Mononuclear cell (primary cell): ENCODE results near the gene MORF4L1. TPM values are rescaled to one million over a fixed set of nuclear protein-coding genes. Genes with fewer than 3 reads are reported as not detected.

ENCODE experiments used
- H3K27me3 ChIP-seq: 2 replicates; pipeline ENCODE4 v1.6.0; 2011; ENCODE audit warnings: low read length, control low read depth; ENCODE audit not compliant: insufficient read depth
- H3K4me1 ChIP-seq: 2 replicates; pipeline ENCODE4 v1.5.1; 2011; ENCODE audit warnings: mild to moderate bottlenecking, low read length, control low read depth; ENCODE audit not compliant: insufficient read depth
- H3K4me3 ChIP-seq: 2 replicates; pipeline ENCODE4 v1.5.1; 2011; ENCODE audit warnings: mild to moderate bottlenecking, low read length, moderate library complexity
- H3K9me3 ChIP-seq: 2 replicates; pipeline ENCODE4 v1.5.1; 2011; ENCODE audit warnings: low read depth, mild to moderate bottlenecking, control low read depth, low read length
- total RNA-seq: library from RNA; depleted of rRNA; stranded (reverse); fragments of >200 nt; gene quantifications from one replicate; pipeline ENCODE4 v1.2.3, GENCODE V29; 2012

Gene MORF4L1
- total RNA-seq, 1 donor: 484 TPM

- H3K4me3 ChIP-seq: no peak overlapping the region
Measured at GRCh38 chr15:78904599-78905358, 32.1 kb downstream of the MORF4L1 start.

GRCh38 chr15:78906316-78906620 lies 33.6 kb downstream of the MORF4L1 start:
- H3K4me1 ChIP-seq: peaks cover 21% of the 10 kb centered on the region
- no peaks in the 10 kb centered on the region for H3K27me3 ChIP-seq
- H3K4me3 ChIP-seq: no peak overlapping the region
- no peaks in the 10 kb centered on the region for H3K9me3 ChIP-seq

More at GRCh38 chr15:78904599-78905358, 32.1 kb downstream of the MORF4L1 start:
- H3K9me3 ChIP-seq: no peaks in the 10 kb centered on the region
- H3K4me1 ChIP-seq: peaks cover 6% of the 10 kb centered on the region
- no peaks in the 10 kb centered on the region for H3K27me3 ChIP-seq

GRCh38 chr15:78907577-78907976 lies 34.9 kb downstream of the MORF4L1 start:
- H3K27me3 ChIP-seq: no peaks in the 10 kb centered on the region
- no peaks in the 10 kb centered on the region for H3K9me3 ChIP-seq
- H3K4me3 ChIP-seq: no peak overlapping the region

GRCh38 chr15:78909160-78909695 lies 36.5 kb downstream of the MORF4L1 start:
- peaks cover 48% of the 10 kb centered on the region for H3K4me1 ChIP-seq
- H3K27me3 ChIP-seq: no peaks in the 10 kb centered on the region
- no peaks in the 10 kb centered on the region for H3K9me3 ChIP-seq
- H3K4me3 ChIP-seq: no peak overlapping the region

More at GRCh38 chr15:78907577-78907976, 34.9 kb downstream of the MORF4L1 start:
- peaks cover 34% of the 10 kb centered on the region for H3K4me1 ChIP-seq

- H3K4me1 ChIP-seq: peaks cover 54% of the 10 kb centered on the region
- H3K4me3 ChIP-seq: no peak overlapping the region
- H3K9me3 ChIP-seq: no peaks in the 10 kb centered on the region
- H3K27me3 ChIP-seq: no peaks in the 10 kb centered on the region
Measured at GRCh38 chr15:78909791-78910228, 37.1 kb downstream of the MORF4L1 start.

GRCh38 chr15:78910271-78910670 lies 37.6 kb downstream of the MORF4L1 start:
- peaks cover 58% of the 10 kb centered on the region for H3K4me1 ChIP-seq
- no peaks in the 10 kb centered on the region for H3K9me3 ChIP-seq
- no peak overlapping the region for H3K4me3 ChIP-seq
- no peaks in the 10 kb centered on the region for H3K27me3 ChIP-seq

- Histone ChIP-seq H3K9me3 (no peaks in the 10 kb centered on the region), H3K4me3 (no peak overlapping the region), H3K4me1 (peaks cover 78% of the 10 kb centered on the region), H3K27me3 (no peaks in the 10 kb centered on the region)
Measured at GRCh38 chr15:78912316-78912715, 39.6 kb downstream of the MORF4L1 start.

- H3K4me1 ChIP-seq: peaks cover 84% of the 10 kb centered on the region
- no peaks in the 10 kb centered on the region for H3K27me3 ChIP-seq
- no peak overlapping the region for H3K4me3 ChIP-seq
- H3K9me3 ChIP-seq: no peaks in the 10 kb centered on the region
Measured at GRCh38 chr15:78913012-78913411, 40.3 kb downstream of the MORF4L1 start.

- Histone ChIP-seq H3K9me3 (no peaks in the 10 kb centered on the region), H3K4me1 (peaks cover 84% of the 10 kb centered on the region), H3K4me3 (no peak overlapping the region), H3K27me3 (no peaks in the 10 kb centered on the region)
Measured at GRCh38 chr15:78914027-78914764, 41.5 kb downstream of the MORF4L1 start.

GRCh38 chr15:78915341-78916087 lies 42.8 kb downstream of the MORF4L1 start:
- H3K4me1 ChIP-seq: peaks cover 70% of the 10 kb centered on the region
- H3K27me3 ChIP-seq: no peaks in the 10 kb centered on the region
- no peaks in the 10 kb centered on the region for H3K9me3 ChIP-seq
- no peak overlapping the region for H3K4me3 ChIP-seq

- Histone ChIP-seq H3K9me3 (no peaks in the 10 kb centered on the region), H3K27me3 (no peaks in the 10 kb centered on the region), H3K4me1 (peaks cover 65% of the 10 kb centered on the region), H3K4me3 (no peak overlapping the region)
Measured at GRCh38 chr15:78916088-78916487, 43.4 kb downstream of the MORF4L1 start.

- Histone ChIP-seq H3K27me3 (no peaks in the 10 kb centered on the region), H3K9me3 (no peaks in the 10 kb centered on the region), H3K4me3 (no peak overlapping the region), H3K4me1 (peaks cover 51% of the 10 kb centered on the region)
Measured at GRCh38 chr15:78917888-78918287, 45.2 kb downstream of the MORF4L1 start.

- Histone ChIP-seq H3K9me3 (no peaks in the 10 kb centered on the region), H3K27me3 (no peaks in the 10 kb centered on the region), H3K4me1 (peaks cover 31% of the 10 kb centered on the region), H3K4me3 (no peak overlapping the region)
Measured at GRCh38 chr15:78921517-78921916, 48.8 kb downstream of the MORF4L1 start.

GRCh38 chr15:78921940-78922339 lies 49.2 kb downstream of the MORF4L1 start:
- Histone ChIP-seq H3K9me3 (no peaks in the 10 kb centered on the region), H3K27me3 (no peaks in the 10 kb centered on the region), H3K4me1 (peaks cover 31% of the 10 kb centered on the region), H3K4me3 (no peak overlapping the region)

- no peak overlapping the region for H3K4me3 ChIP-seq
- peaks cover 30% of the 10 kb centered on the region for H3K4me1 ChIP-seq
- H3K27me3 ChIP-seq: no peaks in the 10 kb centered on the region
- H3K9me3 ChIP-seq: no peaks in the 10 kb centered on the region
Measured at GRCh38 chr15:78922527-78922926, 49.8 kb downstream of the MORF4L1 start.
